ENCODE results near the gene LGMN.

GRCh38 chr14:92658684-92659083 lies 89.7 kb downstream of the LGMN start:
- TF ChIP-seq CTCF (IDR thresholded peaks at IDR 0.05; ENCODE audit: poor library complexity, severe bottlenecking) (no peak), RAD21 (conservative IDR thresholded peaks at IDR 0.05) (no peak), EP300 (conservative IDR thresholded peaks at IDR 0.05; ENCODE audit: poor library complexity, severe bottlenecking) (no peak), EZH2 (IDR thresholded peaks at IDR 0.05; ENCODE audit: borderline replicate concordance, insufficient read depth, low read length, poor library complexity, severe bottlenecking) (no peak)

Data from neural cell (in vitro differentiated cells).